IMR-90 (cell line): Measurements from ENCODE around the gene ARF6. TPM values are rescaled to one million over a fixed set of nuclear protein-coding genes. Genes with fewer than 3 reads are reported as not detected.

Experiments used
- ATAC-seq: fragments of 200-7000 bp; cut with Tn5 transposase; 2 replicates; pipeline ENCODE4 v1.9.1; 2020; ENCODE audit warnings: low read depth, mild to moderate bottlenecking, moderate library complexity
- BruUV-seq: library from RNA; stranded (reverse); fragments of 400-500 nt; replicated peaks from 2 replicates; lab custom pipeline; 2021; lab: Mats Ljungman, UMichigan
- CTCF ChIA-PET: fragments of 300-600 bp; formaldehyde crosslinking; extraction: SDS; loops from one replicate; lab custom pipeline; 2021; ENCODE audit warnings: antibody characterized with exemption; lab: Yijun Ruan, JAX
- POLR2A ChIA-PET: fragments of 300-600 bp; sonication (Branson Sonifier 250); formaldehyde crosslinking; loops from one replicate; lab custom pipeline; 2022; ENCODE audit warnings: antibody characterized with exemption; ENCODE audit not compliant: unreplicated experiment; lab: Charles Lee
- DNase-seq: peaks from one replicate; pipeline ENCODE4 v3.0.0; 2013
- H2AFZ ChIP-seq: replicated peaks from 2 replicates; pipeline ENCODE3; 2013; ENCODE audit warnings: low read length, mild to moderate bottlenecking; ENCODE audit not compliant: poor library complexity
- H2AK5ac ChIP-seq: 2 replicates; pipeline ENCODE4 v1.6.1; 2013; ENCODE audit warnings: low read depth, low read length, inconsistent platforms
- H2AK9ac ChIP-seq: replicated peaks from 2 replicates; pipeline ENCODE3; 2013; ENCODE audit warnings: mild to moderate bottlenecking, low read depth, low read length, moderate library complexity; ENCODE audit not compliant: poor library complexity
- H2BK120ac ChIP-seq: 2 replicates; pipeline ENCODE4 v1.6.1; 2013; ENCODE audit warnings: low read depth, low read length, inconsistent platforms
- H2BK15ac ChIP-seq: 3 replicates; pipeline ENCODE4 v1.6.1; 2013; ENCODE audit warnings: low read depth, low read length, inconsistent platforms
- H2BK20ac ChIP-seq: 2 replicates; pipeline ENCODE4 v1.6.1; 2013; ENCODE audit warnings: low read depth, mild to moderate bottlenecking, inconsistent platforms, low read length, moderate library complexity
- H2BK5ac ChIP-seq: 2 replicates; pipeline ENCODE4 v1.6.1; 2013; ENCODE audit warnings: mild to moderate bottlenecking, low read depth, low read length, inconsistent platforms; ENCODE audit not compliant: poor library complexity, severe bottlenecking
- H3K14ac ChIP-seq: replicated peaks from 2 replicates; pipeline ENCODE4 v1.6.1; 2013; ENCODE audit warnings: low read depth, low read length, inconsistent platforms
- H3K18ac ChIP-seq: 2 replicates; pipeline ENCODE4 v1.6.1; 2013; ENCODE audit warnings: low read depth, low read length, control low read depth
- H3K23ac ChIP-seq: 2 replicates; pipeline ENCODE4 v1.6.1; 2013; ENCODE audit warnings: low read depth, low read length, inconsistent platforms
- H3K27ac ChIP-seq: 2 replicates; pipeline ENCODE4 v1.5.1; 2013; ENCODE audit warnings: mild to moderate bottlenecking, control low read depth, low read length; ENCODE audit not compliant: insufficient read depth
- H3K27me3 ChIP-seq: 2 replicates; pipeline ENCODE4 v1.6.1; 2013; ENCODE audit warnings: low read length; ENCODE audit not compliant: control insufficient read depth, insufficient read depth
- H3K36me3 ChIP-seq: 2 replicates; pipeline ENCODE4 v1.6.1; 2013; ENCODE audit warnings: low read length, mixed read lengths; ENCODE audit not compliant: control insufficient read depth, insufficient read depth
- H3K4ac ChIP-seq: 2 replicates; pipeline ENCODE4 v1.6.1; 2013; ENCODE audit warnings: low read depth, low read length, inconsistent platforms
- H3K4me1 ChIP-seq: 2 replicates; pipeline ENCODE4 v1.6.1; 2013; ENCODE audit warnings: low read length, mixed read lengths; ENCODE audit not compliant: control insufficient read depth, insufficient read depth
- H3K4me2 ChIP-seq: 2 replicates; pipeline ENCODE4 v1.6.1; 2013; ENCODE audit warnings: low read depth, mild to moderate bottlenecking, control low read depth, low read length, moderate library complexity
- H3K4me3 ChIP-seq: 2 replicates; pipeline ENCODE4 v1.5.1; 2013; ENCODE audit warnings: low read depth, mild to moderate bottlenecking, control low read depth, low read length, moderate library complexity; ENCODE audit not compliant: insufficient read depth
- H3K56ac ChIP-seq: 2 replicates; pipeline ENCODE4 v1.6.1; 2013; ENCODE audit warnings: low read length, inconsistent platforms; ENCODE audit not compliant: insufficient read depth; ENCODE audit errors: extremely low read depth
- H3K79me1 ChIP-seq, 2 experiments: 2 replicates each; pipeline ENCODE4 v1.6.1; 2013; ENCODE audit warnings: low read length in 2 of 2, inconsistent platforms in 1 of 2, low read depth in 1 of 2
- H3K9ac ChIP-seq: 2 replicates; pipeline ENCODE4 v1.6.1; 2013; ENCODE audit warnings: low read depth, low read length, control low read depth
- H3K9me1 ChIP-seq: 2 replicates; pipeline ENCODE4 v1.6.1; 2013; ENCODE audit warnings: low read length, inconsistent platforms; ENCODE audit not compliant: insufficient read depth
- H3K9me3 ChIP-seq: 2 replicates; pipeline ENCODE4 v1.6.1; 2013; ENCODE audit warnings: low read length; ENCODE audit not compliant: control insufficient read depth, insufficient read depth
- H4K20me1 ChIP-seq: 2 replicates; pipeline ENCODE4 v1.6.1; 2013; ENCODE audit warnings: low read length, inconsistent platforms; ENCODE audit not compliant: insufficient read depth
- H4K5ac ChIP-seq: 2 replicates; pipeline ENCODE4 v1.6.1; 2013; ENCODE audit warnings: mild to moderate bottlenecking, low read depth, low read length, control low read depth
- H4K8ac ChIP-seq, 2 experiments: 2 replicates each; pipeline ENCODE4 v1.6.1; 2013; ENCODE audit warnings: low read depth in 2 of 2, low read length in 2 of 2, control low read depth in 1 of 2, inconsistent platforms in 1 of 2
- H4K91ac ChIP-seq: 2 replicates; pipeline ENCODE4 v1.6.1; 2013; ENCODE audit warnings: low read depth, low read length, inconsistent platforms; ENCODE audit not compliant: insufficient read depth
- CEBPB ChIP-seq: IDR thresholded peaks from 2 replicates; pipeline ENCODE4 v1.6.1; 2012; ENCODE audit warnings: low read depth, low read length, improper control_type of control experiment
- FOS ChIP-seq: fragments of 150-350 bp; IDR thresholded peaks from 2 replicates; pipeline ENCODE4 v1.6.1; 2016; ENCODE audit warnings: low read depth, low read length
- MAFK ChIP-seq: IDR thresholded peaks from 2 replicates; pipeline ENCODE4 v1.6.1; 2012; ENCODE audit warnings: low read depth, low read length, improper control_type of control experiment
- MXI1 ChIP-seq: IDR thresholded peaks from 2 replicates; pipeline ENCODE4 v1.6.1; 2012; ENCODE audit warnings: low read depth, mild to moderate bottlenecking, low read length, moderate library complexity, borderline replicate concordance
- RFX5 ChIP-seq: IDR thresholded peaks from 2 replicates; pipeline ENCODE4 v1.8.0; 2012; ENCODE audit warnings: low read depth, mild to moderate bottlenecking, low read length, moderate library complexity
- USF2 ChIP-seq: fragments of 150-350 bp; IDR thresholded peaks from 2 replicates; pipeline ENCODE4 v1.6.1; 2017; ENCODE audit warnings: mild to moderate bottlenecking, antibody characterized with exemption, low read length, low read depth
- WGBS, 2 experiments: methylation state at CpG; one replicate each; pipeline versions ENCODE4 v1.1.5 to v1.1.7; 2013; ENCODE audit warnings: missing lambda C conversion rate in 2 of 2; ENCODE audit not compliant: insufficient read length in 1 of 2; ENCODE audit errors: extremely low coverage in 2 of 2; 5-methylcytosine and 5-hydroxymethylcytosine counted together
- dilution Hi-C: fragments of 300-500 bp; cut with HindIII; formaldehyde crosslinking; loops from one replicate; pipeline ENCODE4 v1.14.3; 2018; ENCODE audit warnings: low sequenced_read_pairs; ENCODE audit not compliant: unreplicated experiment
- in situ Hi-C: fragments of 300-500 bp; cut with MboI; formaldehyde crosslinking; loops from 3 replicates; pipeline ENCODE4 v1.14.3; 2019; ENCODE audit warnings: low sequenced_read_pairs, inconsistent platforms, mixed read lengths
- intact Hi-C: fragments of 100-400 bp; cut with micrococcal nuclease; formaldehyde crosslinking; loops from 2 replicates; pipeline ENCODE4 v1.10.0; 2022
- polyA plus RNA-seq, 3 experiments: library from polyadenylated mRNA; depleted of rRNA; stranded (reverse); fragments of >200 nt; gene quantifications; 2 replicates each; pipeline ENCODE4 v1.2.3, GENCODE V29; 2012; ENCODE audit warnings: low replicate concordance in 1 of 3
- total RNA-seq: library from RNA; depleted of rRNA; stranded (reverse); fragments of >200 nt; gene quantifications from 2 replicates; pipeline ENCODE4 v1.2.3, GENCODE V29; 2012

ARF6 gene
- total and polyA plus RNA-seq, 2 of the 4 experiments (the other 2 are of a cell fraction), result 32.1 to 40.1 TPM

DNA sequence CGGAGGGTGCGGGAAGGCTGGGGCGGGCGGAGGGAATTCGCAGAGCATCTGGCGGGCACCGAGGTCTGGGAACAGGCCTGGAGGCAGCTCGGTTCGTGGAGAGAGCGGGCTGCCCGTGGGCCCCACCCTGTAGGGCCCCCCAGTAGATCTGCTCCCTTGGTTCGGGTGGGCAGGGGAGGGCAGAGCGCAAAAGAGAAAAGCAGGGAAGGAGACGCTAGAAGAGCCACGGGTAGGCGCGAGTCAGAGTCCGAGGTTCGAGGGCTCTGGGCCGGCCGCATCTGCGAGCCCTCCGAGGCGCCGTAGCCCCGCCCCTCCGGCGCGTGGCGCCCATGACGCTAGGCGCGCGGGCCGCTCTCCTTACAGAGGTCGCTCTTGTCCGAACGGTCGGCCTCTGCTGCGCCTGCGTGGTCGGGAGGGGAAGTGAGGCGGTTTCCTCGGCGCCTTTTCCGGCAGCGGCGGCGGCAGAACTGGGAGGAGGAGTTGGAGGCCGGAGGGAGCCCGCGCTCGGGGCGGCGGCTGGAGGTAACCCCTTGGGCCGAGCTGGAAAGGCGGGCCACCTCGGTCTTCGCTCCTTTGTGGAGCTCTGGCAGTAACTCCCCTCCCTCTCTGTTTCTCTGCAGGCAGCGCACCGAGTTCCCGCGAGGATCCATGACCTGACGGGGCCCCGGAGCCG is at the start of gene ARF6 (continued):
- TF ChIP-seq MXI1 (peak; percentile 64; the same call in 1 of the 2 replicates), MAFK (no peak), FOS (no peak), USF2 (peak; percentile 72; the same call in 1 of the 2 replicates)

- intact Hi-C loops (no loop called here), in situ Hi-C loops (no loop called here), dilution Hi-C loops (no loop called here)
- no peaks in the 10 kb centered on the region for H3K4me1 ChIP-seq
- no peak overlapping the region for H4K5ac ChIP-seq
- H2BK5ac ChIP-seq, result no peak overlapping the region
- H2BK120ac ChIP-seq, result no peak overlapping the region
- H2AK5ac ChIP-seq, result no peak overlapping the region
- ChIA-PET POLR2A (no interaction called here), CTCF (interaction anchor here (1.0 kb wide), 1 partner anchor 13 kb away, joined by 4 read pairs; no protein-coding TSS in a partner anchor)
- no peak overlapping the region for H3K27ac ChIP-seq
- ATAC-seq (no peak), DNase-seq (no peak)
- no peak overlapping the region for H2AK9ac ChIP-seq
- no peak overlapping the region for H3K14ac ChIP-seq
- no peak overlapping the region for H3K56ac ChIP-seq
- H3K36me3 ChIP-seq, result peaks cover 12% of the 10 kb centered on the region
- H3K4me3 ChIP-seq, result no peak overlapping the region
- H2AFZ ChIP-seq, result no peak overlapping the region
- H2BK20ac ChIP-seq, result no peak overlapping the region
- no peaks in the 10 kb centered on the region; the same call in 1 of the 2 replicates for H4K20me1 ChIP-seq
- no TSS peak for BruUV-seq
- H3K23ac ChIP-seq, result no peak overlapping the region
- H3K18ac ChIP-seq, result no peak overlapping the region
- no peak overlapping the region for H4K91ac ChIP-seq
- 0 out of 2 replicates have a peak, but pooled peaks have one; percentile 4 for TF ChIP-seq CEBPB
- TF ChIP-seq FOS, result no peak
- no peak for TF ChIP-seq RFX5
- TF ChIP-seq USF2, result no peak
- TF ChIP-seq MXI1, result no peak
- H2BK15ac ChIP-seq, result no peak overlapping the region
- no peak overlapping the region for H3K4ac ChIP-seq
- peaks cover 15 to 25% of the 10 kb centered on the region in 2 experiments for H3K79me1 ChIP-seq
- no peaks in the 10 kb centered on the region for H3K27me3 ChIP-seq
- H3K9ac ChIP-seq, result no peak overlapping the region
- H3K9me3 ChIP-seq, result no peaks in the 10 kb centered on the region
- no CpG with 5 or more reads among the region's 1 CpG for WGBS, 2 experiments
- no peaks in the 10 kb centered on the region for H3K9me1 ChIP-seq
- H4K8ac ChIP-seq, result no peak overlapping the region
- H3K4me2 ChIP-seq, result no peak overlapping the region
These were observed 43.6 kb upstream of the ARF6 start for GRCh38 chr14:49849213-49849847.
